ENCODE results near the gene ATG5.
A peak's percentile ranks its signal among the peaks of the same experiment; 100 is the strongest.

ATG5 gene

GRCh38 chr6:106334646-106335448 lies 9.3 kb upstream of the ATG5 start:
- TF ChIP-seq GATA3 (IDR thresholded peaks at IDR 0.05; ENCODE audit: low read depth, low read length) (no peak), GATA2 (IDR thresholded peaks at IDR 0.05; ENCODE audit: low read depth, low read length) (no peak)

GRCh38 chr6:106324726-106325335 lies 729 bp downstream of the ATG5 start:
- TF ChIP-seq GATA3 (IDR thresholded peaks at IDR 0.05; ENCODE audit: low read depth, low read length) = no peak
- TF ChIP-seq GATA2 (IDR thresholded peaks at IDR 0.05; ENCODE audit: low read depth, low read length) = no peak

GRCh38 chr6:106321940-106322339 lies 3.6 kb downstream of the ATG5 start:
- TF ChIP-seq GATA2 (IDR thresholded peaks at IDR 0.05; ENCODE audit: low read depth, low read length) (no peak), GATA3 (IDR thresholded peaks at IDR 0.05; ENCODE audit: low read depth, low read length) (no peak)

GRCh38 chr6:106318851-106319250 lies 6.7 kb downstream of the ATG5 start:
- TF ChIP-seq GATA2 (IDR thresholded peaks at IDR 0.05; ENCODE audit: low read depth, low read length) = no peak
- TF ChIP-seq GATA3 (IDR thresholded peaks at IDR 0.05; ENCODE audit: low read depth, low read length) = no peak

- no peak for TF ChIP-seq GATA2 (IDR thresholded peaks at IDR 0.05; ENCODE audit: low read depth, low read length)
- TF ChIP-seq GATA3 (IDR thresholded peaks at IDR 0.05; ENCODE audit: low read depth, low read length) = no peak
These were observed 7.5 kb downstream of the ATG5 start for GRCh38 chr6:106318061-106318460.

GRCh38 chr6:106316375-106316766 lies 9.2 kb downstream of the ATG5 start:
- TF ChIP-seq GATA3 (IDR thresholded peaks at IDR 0.05; ENCODE audit: low read depth, low read length) (no peak), GATA2 (IDR thresholded peaks at IDR 0.05; ENCODE audit: low read depth, low read length) (no peak)

GRCh38 chr6:106315765-106316374 lies 9.7 kb downstream of the ATG5 start:
- no peak for TF ChIP-seq GATA3 (IDR thresholded peaks at IDR 0.05; ENCODE audit: low read depth, low read length)
- no peak for TF ChIP-seq GATA2 (IDR thresholded peaks at IDR 0.05; ENCODE audit: low read depth, low read length)

GRCh38 chr6:106309766-106310373 lies 15.7 kb downstream of the ATG5 start:
- no peak for TF ChIP-seq GATA3 (IDR thresholded peaks at IDR 0.05; ENCODE audit: low read depth, low read length)
- no peak for TF ChIP-seq GATA2 (IDR thresholded peaks at IDR 0.05; ENCODE audit: low read depth, low read length)

GRCh38 chr6:106308985-106309384 lies 16.6 kb downstream of the ATG5 start:
- TF ChIP-seq GATA2 (IDR thresholded peaks at IDR 0.05; ENCODE audit: low read depth, low read length) = no peak
- no peak for TF ChIP-seq GATA3 (IDR thresholded peaks at IDR 0.05; ENCODE audit: low read depth, low read length)

- TF ChIP-seq GATA2 (IDR thresholded peaks at IDR 0.05; ENCODE audit: low read depth, low read length) (no peak), GATA3 (IDR thresholded peaks at IDR 0.05; ENCODE audit: low read depth, low read length) (no peak)
These were observed 19.8 kb downstream of the ATG5 start for GRCh38 chr6:106305740-106306139.

- TF ChIP-seq GATA2 (IDR thresholded peaks at IDR 0.05; ENCODE audit: low read depth, low read length) (no peak), GATA3 (IDR thresholded peaks at IDR 0.05; ENCODE audit: low read depth, low read length) (peak; percentile 14; the same call in 1 of the 2 replicates)
These were observed 24.6 kb downstream of the ATG5 start for GRCh38 chr6:106300944-106301343.

GRCh38 chr6:106300020-106300780 lies 25.4 kb downstream of the ATG5 start:
- TF ChIP-seq GATA2 (IDR thresholded peaks at IDR 0.05; ENCODE audit: low read depth, low read length) = no peak
- TF ChIP-seq GATA3 (IDR thresholded peaks at IDR 0.05; ENCODE audit: low read depth, low read length) = no peak

- no peak for TF ChIP-seq GATA2 (IDR thresholded peaks at IDR 0.05; ENCODE audit: low read depth, low read length)
- no peak for TF ChIP-seq GATA3 (IDR thresholded peaks at IDR 0.05; ENCODE audit: low read depth, low read length)
These were observed 32.4 kb downstream of the ATG5 start for GRCh38 chr6:106293116-106293515.

GRCh38 chr6:106290954-106291353 lies 34.6 kb downstream of the ATG5 start:
- no peak for TF ChIP-seq GATA3 (IDR thresholded peaks at IDR 0.05; ENCODE audit: low read depth, low read length)
- no peak for TF ChIP-seq GATA2 (IDR thresholded peaks at IDR 0.05; ENCODE audit: low read depth, low read length)
